ENCODE data around the gene RBPJL.

GRCh38 chr20:45257161-45257560, 49.5 kb upstream of the RBPJL start:
- TF ChIP-seq ZFP3 (CRISPR knock-in tag; IDR thresholded peaks at IDR 0.05) (no peak), ESRRG (CRISPR knock-in tag; IDR thresholded peaks at IDR 0.05) (no peak), PATZ1 (CRISPR knock-in tag; IDR thresholded peaks at IDR 0.05; ENCODE audit: borderline replicate concordance) (no peak), ISL1 (CRISPR knock-in tag; IDR thresholded peaks at IDR 0.05) (no peak), CSDC2 (CRISPR knock-in tag; IDR thresholded peaks at IDR 0.05) (no peak), ZFP30 (CRISPR knock-in tag; IDR thresholded peaks at IDR 0.05) (no peak)

Data from SK-N-SH treated with all-trans-retinoic acid at 6 μM for 48 hours (cell line).